A549 (cell line): ENCODE data around the gene IFT88. TPM values are rescaled to one million over a fixed set of nuclear protein-coding genes. Genes with fewer than 3 reads are reported as not detected.

ENCODE experiments used
- ATAC-seq, 2 experiments: fragments of 200-7000 bp in 1 of 2; fragments of >200 bp in 1 of 2; cut with Nextera tagmentation in 1 of 2; cut with Tn5 transposase in 1 of 2; 3 replicates each; pipeline versions ENCODE4 v1.8.0 to v1.9.1; 2018 to 2020; ENCODE audit warnings: mild to moderate bottlenecking in 1 of 2, moderate library complexity in 1 of 2
- CTCF ChIA-PET: fragments of 300-600 bp; sonication (Branson Sonifier 250); formaldehyde crosslinking; extraction: SDS; loops from one replicate; lab custom pipeline; 2021; ENCODE audit warnings: antibody characterized with exemption, inconsistent platforms; lab: Yijun Ruan, JAX
- POLR2A ChIA-PET: fragments of 350-600 bp; formaldehyde crosslinking; extraction: SDS; loops from one replicate; lab custom pipeline; 2021; ENCODE audit warnings: antibody characterized with exemption, inconsistent platforms; lab: Yijun Ruan, JAX
- DNase-seq, 2 experiments: peaks; one replicate each; pipeline versions ENCODE4 v3.0.0 to v3.0.0-alpha.2; 2011 to 2016; ENCODE audit warnings: low read depth in 1 of 2, low spot score in 1 of 2
- FAIRE-seq: peaks from 2 replicates; lab custom pipeline; 2011; peaks lifted over from hg19 to GRCh38; lab: Jason Lieb, UNC
- H3K27ac ChIP-seq, 2 experiments: fragments of >200 bp; sonication (Bioruptor Twin); formaldehyde crosslinking; 3 replicates each; pipeline ENCODE4 v1.5.1; 2016 to 2017
- H3K4me1 ChIP-seq: fragments of >200 bp; sonication (Bioruptor Twin); formaldehyde crosslinking; 3 replicates; pipeline ENCODE4 v1.6.1; 2016
- H3K4me2 ChIP-seq: fragments of >200 bp; sonication (Bioruptor Twin); formaldehyde crosslinking; 3 replicates; pipeline ENCODE4 v1.6.1; 2016
- H3K4me3 ChIP-seq: fragments of >200 bp; sonication (Bioruptor Twin); formaldehyde crosslinking; 3 replicates; pipeline ENCODE4 v1.5.1; 2016
- H3K9me3 ChIP-seq: fragments of >200 bp; sonication (Bioruptor Twin); formaldehyde crosslinking; 3 replicates; pipeline ENCODE4 v1.6.1; 2016
- ATOH8 ChIP-seq: fragments of 250-450 bp; sonication (Bioruptor Pico); IDR thresholded peaks from 2 replicates; pipeline ENCODE4 v1.5.0; 2020; ENCODE audit warnings: low read depth, mild to moderate bottlenecking, moderate library complexity
- ESRRA ChIP-seq: fragments of 150-350 bp; IDR thresholded peaks from 2 replicates; pipeline ENCODE4 v1.6.1; 2014; ENCODE audit warnings: mild to moderate bottlenecking, low read length, borderline replicate concordance
- GATA3 ChIP-seq: IDR thresholded peaks from 2 replicates; pipeline ENCODE4 v1.6.1; 2012; ENCODE audit warnings: borderline replicate concordance
- JUNB ChIP-seq: fragments of >200 bp; sonication (Bioruptor Twin); formaldehyde crosslinking; IDR thresholded peaks from 2 replicates; pipeline ENCODE4 v1.6.1; 2016
- KDM5A ChIP-seq: fragments of 200-600 bp; sonication (generic); IDR thresholded peaks from 2 replicates; pipeline ENCODE4 v1.6.1; 2016; ENCODE audit warnings: antibody characterized with exemption, mild to moderate bottlenecking
- MAFK ChIP-seq: fragments of 450-650 bp; IDR thresholded peaks from 2 replicates; pipeline ENCODE4 v1.6.1; 2014; ENCODE audit not compliant: partially characterized antibody
- MAX ChIP-seq: IDR thresholded peaks from 2 replicates; pipeline ENCODE4 v1.6.1; 2012
- MAZ ChIP-seq: fragments of 150-350 bp; IDR thresholded peaks from 2 replicates; pipeline ENCODE4 v1.6.1; 2014; ENCODE audit warnings: antibody characterized with exemption, low read depth, low read length, borderline replicate concordance
- MYC ChIP-seq: IDR thresholded peaks from 2 replicates; pipeline ENCODE4 v1.6.1; 2012; ENCODE audit warnings: mild to moderate bottlenecking, inconsistent platforms, low read length, improper control_type of control experiment, borderline replicate concordance
- PBX3 ChIP-seq: IDR thresholded peaks from 2 replicates; pipeline ENCODE4 v1.6.1; 2012
- REST ChIP-seq: fragments of 200-600 bp; sonication (generic); IDR thresholded peaks from 2 replicates; pipeline ENCODE4 v1.6.1; 2016; ENCODE audit warnings: antibody characterized with exemption, mild to moderate bottlenecking, moderate library complexity
- SMC3 ChIP-seq: fragments of >200 bp; sonication (Bioruptor Twin); formaldehyde crosslinking; IDR thresholded peaks from 3 replicates; pipeline ENCODE4 v1.6.1; 2018; ENCODE audit warnings: inconsistent platforms
- WGBS: methylation state at CpG from one replicate; pipeline ENCODE4 v1.1.6; 2017; ENCODE audit errors: missing lambda C conversion rate; 5-methylcytosine and 5-hydroxymethylcytosine counted together
- polyA plus RNA-seq, 4 experiments: library from polyadenylated mRNA; depleted of rRNA in 3 of 4; stranded (reverse); fragments of >200 nt; fragmentation: RNase III in 1 of 4; extraction: RNeasy Plus Mini Kit Qiagen cat#74134 plus additional on column Dnase treatment in 1 of 4; gene quantifications; 2 replicates in 3 of 4; 3 replicates in 1 of 4; pipeline ENCODE4 v1.2.3, GENCODE V29; 2011 to 2017
- TF ChIP-seq, protein P1 (sequence below): fragments of 250-450 bp; sonication (Bioruptor Pico); IDR thresholded peaks from 2 replicates; pipeline ENCODE4 v1.5.0; 2021; ENCODE audit warnings: mild to moderate bottlenecking, moderate library complexity, borderline replicate concordance
- TF ChIP-seq, protein P2 (sequence below): fragments of 150-350 bp; IDR thresholded peaks from 2 replicates; pipeline ENCODE4 v1.6.1; 2014; ENCODE audit warnings: low read depth, mild to moderate bottlenecking, low read length

Gene IFT88
- polyA plus RNA-seq, 2 of the 4 experiments (the other 2 are of a cell fraction), result 13.2 to 19.1 TPM

GRCh38 chr13:20585371-20585770, 18.4 kb downstream of the IFT88 start (continued):
- no peak for TF ChIP-seq REST
- no peak for TF ChIP-seq MAFK
- TF ChIP-seq, protein P1, sequence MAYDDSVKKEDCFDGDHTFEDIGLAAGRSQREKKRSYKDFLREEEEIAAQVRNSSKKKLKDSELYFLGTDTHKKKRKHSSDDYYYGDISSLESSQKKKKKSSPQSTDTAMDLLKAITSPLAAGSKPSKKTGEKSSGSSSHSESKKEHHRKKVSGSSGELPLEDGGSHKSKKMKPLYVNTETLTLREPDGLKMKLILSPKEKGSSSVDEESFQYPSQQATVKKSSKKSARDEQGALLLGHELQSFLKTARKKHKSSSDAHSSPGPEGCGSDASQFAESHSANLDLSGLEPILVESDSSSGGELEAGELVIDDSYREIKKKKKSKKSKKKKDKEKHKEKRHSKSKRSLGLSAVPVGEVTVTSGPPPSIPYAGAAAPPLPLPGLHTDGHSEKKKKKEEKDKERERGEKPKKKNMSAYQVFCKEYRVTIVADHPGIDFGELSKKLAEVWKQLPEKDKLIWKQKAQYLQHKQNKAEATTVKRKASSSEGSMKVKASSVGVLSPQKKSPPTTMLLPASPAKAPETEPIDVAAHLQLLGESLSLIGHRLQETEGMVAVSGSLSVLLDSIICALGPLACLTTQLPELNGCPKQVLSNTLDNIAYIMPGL (CRISPR knock-in tag), result no peak
- TF ChIP-seq PBX3, result no peak
- no peak for TF ChIP-seq MAZ

DNA sequence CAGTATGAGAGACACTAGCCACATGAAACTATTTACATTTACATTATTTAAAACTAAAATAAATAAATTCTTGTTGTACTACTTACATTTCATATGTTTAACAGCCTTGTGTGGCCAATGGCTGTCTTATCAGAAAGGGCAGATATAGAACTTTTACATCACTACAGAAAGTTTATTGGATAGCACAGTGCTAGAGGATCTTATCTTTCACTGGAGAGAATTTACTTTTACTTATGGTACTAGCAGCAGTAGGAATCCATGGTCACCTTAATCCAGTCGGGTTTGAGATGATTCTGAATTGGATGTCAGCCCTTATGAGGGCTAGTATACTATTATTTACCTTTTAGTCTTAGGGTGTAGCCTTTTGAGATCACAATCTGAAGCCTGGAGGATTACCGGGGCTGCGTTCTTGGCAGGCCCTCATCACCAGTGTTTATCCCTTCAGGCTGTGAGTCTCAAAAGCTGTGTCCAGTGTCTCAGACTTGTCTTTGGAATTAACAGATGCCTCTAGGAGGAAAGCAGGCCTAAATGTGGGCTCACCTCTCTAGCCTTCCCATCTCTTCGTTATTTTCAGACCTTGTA, 21.7 kb downstream of the IFT88 start:
- DNase-seq, result no peak
- Histone ChIP-seq H3K27ac (no peak overlapping the region), H3K9me3 (peaks cover 3% of the 10 kb centered on the region; the same call in 1 of the 3 replicates), H3K4me3 (no peak overlapping the region), H3K4me1 (no peaks in the 10 kb centered on the region)
- WGBS, result 95% methylated on average over 4 of the region's 4 CpGs
- CTCF ChIA-PET, result no interaction called here
- no peak for ATAC-seq
- FAIRE-seq, result no peak
- POLR2A ChIA-PET, result no interaction called here
- TF ChIP-seq SMC3 (no peak), KDM5A (no peak)
- TF ChIP-seq, protein P2, sequence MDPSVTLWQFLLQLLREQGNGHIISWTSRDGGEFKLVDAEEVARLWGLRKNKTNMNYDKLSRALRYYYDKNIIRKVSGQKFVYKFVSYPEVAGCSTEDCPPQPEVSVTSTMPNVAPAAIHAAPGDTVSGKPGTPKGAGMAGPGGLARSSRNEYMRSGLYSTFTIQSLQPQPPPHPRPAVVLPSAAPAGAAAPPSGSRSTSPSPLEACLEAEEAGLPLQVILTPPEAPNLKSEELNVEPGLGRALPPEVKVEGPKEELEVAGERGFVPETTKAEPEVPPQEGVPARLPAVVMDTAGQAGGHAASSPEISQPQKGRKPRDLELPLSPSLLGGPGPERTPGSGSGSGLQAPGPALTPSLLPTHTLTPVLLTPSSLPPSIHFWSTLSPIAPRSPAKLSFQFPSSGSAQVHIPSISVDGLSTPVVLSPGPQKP, result no peak
- TF ChIP-seq, all 56 proteins: peak for 0
- H3K4me2 ChIP-seq, result no peak overlapping the region

- H3K9me3 ChIP-seq, result no peaks in the 10 kb centered on the region
- FAIRE-seq, result no peak
- 84% methylated on average over 2 of the region's 2 CpGs for WGBS
- ChIA-PET POLR2A (no interaction called here), CTCF (no interaction called here)
- DNase-seq, result no peak
- no peak overlapping the region for H3K4me2 ChIP-seq
- no peaks in the 10 kb centered on the region for H3K4me1 ChIP-seq
- H3K4me3 ChIP-seq, result no peak overlapping the region
- no peak for TF ChIP-seq JUNB
- TF ChIP-seq ESRRA, result no peak
- no peak for TF ChIP-seq MYC
- TF ChIP-seq ATOH8, result no peak
- TF ChIP-seq GATA3, result no peak
- no peak for TF ChIP-seq MAX
- no peak for ATAC-seq
- no peak overlapping the region for H3K27ac ChIP-seq
Observed at GRCh38 chr13:20590561-20590960, 23.6 kb downstream of the IFT88 start.
